ENCODE measurements around the gene SCAANT1.

SCAANT1 gene

DNA sequence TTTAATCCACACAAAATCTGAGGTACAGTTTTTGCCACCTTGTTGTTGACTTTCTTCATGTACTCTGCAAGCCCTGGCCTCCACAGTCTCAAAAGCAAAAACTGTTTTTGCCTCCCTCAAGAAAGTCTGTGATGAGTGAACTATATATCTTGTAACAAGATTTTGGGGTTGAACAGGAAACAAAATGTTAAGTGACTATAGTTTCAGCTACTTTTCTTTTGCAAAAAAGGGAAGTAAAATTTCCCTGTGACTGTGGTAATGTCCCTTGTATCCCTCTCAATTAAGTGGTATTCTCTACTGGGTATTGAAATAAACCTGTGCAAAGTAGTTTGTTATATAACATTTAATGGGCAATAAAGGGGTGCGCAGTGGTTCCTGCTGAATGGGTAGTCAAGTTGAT, 21.3 kb upstream of the SCAANT1 start:
- no peak for DNase-seq

DNA sequence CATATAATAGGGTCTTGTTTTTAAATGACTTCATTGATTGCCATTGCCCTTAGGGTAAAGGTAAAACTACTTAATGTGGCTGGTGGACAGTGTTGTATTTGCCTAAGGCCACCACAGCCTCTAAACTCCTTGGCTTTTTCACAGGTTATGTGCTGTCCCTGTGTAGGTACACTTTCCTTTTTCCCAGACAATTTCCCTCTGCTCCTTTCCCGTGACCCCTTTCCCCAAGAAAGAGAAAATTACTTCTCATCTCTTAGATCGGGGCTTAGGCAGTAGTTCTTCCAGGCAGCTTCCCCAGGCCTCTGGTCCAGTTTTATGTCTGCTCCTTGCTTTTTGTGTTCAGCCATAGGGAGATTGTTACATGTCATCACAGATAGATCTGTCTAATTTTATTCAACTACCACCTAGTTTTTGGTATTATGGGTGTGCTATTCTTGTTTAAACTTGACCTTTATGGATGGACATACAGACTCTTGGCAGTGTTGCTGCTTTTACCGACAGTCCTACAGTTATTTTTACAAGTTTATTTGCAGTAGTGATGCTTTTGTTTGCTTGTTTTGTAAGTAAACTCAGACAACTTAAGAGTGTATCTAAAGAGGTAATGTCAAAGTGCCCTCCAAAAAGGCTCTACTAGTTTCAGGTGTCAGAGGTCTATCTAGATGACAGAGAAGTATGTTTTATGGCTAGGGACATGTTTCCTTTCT, 20.5 kb upstream of the SCAANT1 start:
- DNase-seq = no peak

DNA sequence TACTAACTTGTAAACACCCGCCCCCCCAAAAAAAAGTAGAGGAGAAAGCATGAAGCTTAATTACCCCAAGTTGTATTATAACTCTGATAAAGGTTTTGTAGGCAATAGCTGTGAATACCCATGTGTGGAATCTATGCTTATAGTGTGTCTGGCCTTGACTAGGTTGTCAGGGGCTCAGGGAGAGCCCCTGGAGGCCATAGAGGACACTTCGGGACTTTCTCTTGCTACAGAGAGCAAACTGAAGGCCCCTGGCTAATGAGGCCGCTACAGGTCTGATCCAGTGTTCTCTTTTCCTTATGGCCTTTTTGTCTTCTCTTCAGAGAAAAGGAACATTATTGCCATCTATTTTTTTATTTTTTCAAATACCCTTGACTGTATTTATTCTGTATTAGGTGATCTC, 19.1 kb upstream of the SCAANT1 start:
- no peak for DNase-seq

DNA sequence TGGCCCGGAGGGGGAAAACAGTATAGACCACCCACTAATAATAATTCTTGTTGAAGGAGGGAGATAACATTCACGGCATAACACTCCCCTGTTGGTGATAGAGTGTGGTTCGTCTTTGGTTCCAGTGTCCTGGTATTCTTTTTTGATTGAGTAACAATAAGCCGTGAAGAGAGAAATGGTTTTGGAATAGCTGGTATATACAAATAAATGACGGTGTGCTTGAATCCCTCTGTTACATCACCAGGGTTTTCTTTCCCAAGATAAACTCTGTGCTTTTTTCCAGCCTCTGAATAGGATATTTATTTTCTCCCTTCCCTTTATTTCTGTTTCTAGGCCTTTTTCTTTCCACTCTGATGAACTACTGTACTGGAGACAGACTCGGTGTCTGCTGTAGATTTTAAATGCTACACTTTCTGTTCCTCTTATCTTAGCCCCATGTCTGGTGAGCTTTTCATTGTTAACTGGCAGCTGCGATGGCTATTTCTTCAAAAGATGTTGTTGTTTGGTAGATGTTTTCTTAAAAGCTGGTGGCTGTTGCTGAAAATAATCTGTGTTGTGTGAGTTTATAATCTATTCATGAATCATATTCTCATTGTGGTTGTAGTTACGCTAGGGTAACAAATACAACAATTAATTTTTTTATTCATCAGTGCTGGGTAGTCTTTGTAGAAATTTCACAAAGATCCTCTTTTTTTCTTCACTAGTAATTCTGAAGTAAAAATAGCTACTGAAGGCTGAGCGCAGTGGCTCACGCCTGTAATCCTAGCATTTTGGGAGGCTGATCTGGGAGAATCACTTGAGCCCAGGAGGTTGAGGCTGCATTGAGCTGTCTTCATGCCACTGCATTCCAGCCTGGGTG, 15.5 kb upstream of the SCAANT1 start:
- DNase-seq = peak; percentile 51

DNA sequence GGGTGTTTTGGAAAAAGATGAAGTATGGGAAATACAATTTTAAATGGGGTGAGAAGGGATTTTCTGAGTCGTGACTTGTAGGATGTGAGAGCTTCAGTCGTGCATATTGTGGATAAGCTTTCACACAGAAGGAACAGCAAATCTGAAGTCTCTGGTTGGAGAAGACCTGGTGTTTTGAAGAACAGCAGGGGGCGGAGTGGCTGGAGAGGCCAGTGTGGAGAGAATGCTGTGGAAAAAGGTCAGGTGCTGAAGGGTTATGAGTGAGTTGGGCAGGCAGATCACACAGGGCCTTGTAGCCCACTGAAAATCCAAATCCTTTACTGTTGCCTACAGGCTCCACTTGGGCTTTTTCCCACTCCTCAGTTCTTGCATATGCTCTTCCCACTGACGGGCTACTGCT, 14.1 kb upstream of the SCAANT1 start:
- DNase-seq = no peak

DNA sequence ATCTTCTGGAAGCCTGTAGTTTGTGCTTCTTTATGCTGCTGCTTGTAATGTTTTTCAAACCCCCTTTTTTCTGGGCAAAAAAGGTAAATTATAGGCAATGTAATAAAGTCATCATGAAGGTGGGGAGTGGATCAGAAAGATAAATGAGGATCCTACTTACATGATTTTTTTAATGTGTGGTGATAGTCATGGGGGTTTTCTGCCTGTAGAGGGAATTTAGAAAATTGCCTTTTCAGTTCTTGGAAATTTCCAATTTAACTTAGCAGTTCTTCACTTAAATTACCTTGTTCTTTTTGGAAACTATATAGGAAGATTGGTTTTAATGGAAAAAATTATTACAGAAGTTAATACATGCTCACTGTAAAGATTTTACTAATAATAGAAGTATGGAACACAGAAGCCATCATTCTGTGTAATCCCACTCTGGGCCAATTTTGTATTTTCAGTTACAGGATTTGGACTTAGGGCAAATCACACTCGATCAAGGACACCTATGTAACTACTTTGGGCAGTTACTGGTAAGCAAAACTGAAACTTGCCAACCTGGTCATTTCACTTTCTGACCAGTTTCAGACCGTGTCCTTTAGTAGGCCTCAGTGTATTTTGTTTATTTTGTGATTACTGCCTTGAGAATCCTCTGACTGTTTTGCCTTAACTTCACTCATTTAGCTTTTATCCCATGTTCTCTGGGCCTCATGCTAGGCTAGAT, 10.5 kb upstream of the SCAANT1 start:
- DNase-seq = no peak

DNA sequence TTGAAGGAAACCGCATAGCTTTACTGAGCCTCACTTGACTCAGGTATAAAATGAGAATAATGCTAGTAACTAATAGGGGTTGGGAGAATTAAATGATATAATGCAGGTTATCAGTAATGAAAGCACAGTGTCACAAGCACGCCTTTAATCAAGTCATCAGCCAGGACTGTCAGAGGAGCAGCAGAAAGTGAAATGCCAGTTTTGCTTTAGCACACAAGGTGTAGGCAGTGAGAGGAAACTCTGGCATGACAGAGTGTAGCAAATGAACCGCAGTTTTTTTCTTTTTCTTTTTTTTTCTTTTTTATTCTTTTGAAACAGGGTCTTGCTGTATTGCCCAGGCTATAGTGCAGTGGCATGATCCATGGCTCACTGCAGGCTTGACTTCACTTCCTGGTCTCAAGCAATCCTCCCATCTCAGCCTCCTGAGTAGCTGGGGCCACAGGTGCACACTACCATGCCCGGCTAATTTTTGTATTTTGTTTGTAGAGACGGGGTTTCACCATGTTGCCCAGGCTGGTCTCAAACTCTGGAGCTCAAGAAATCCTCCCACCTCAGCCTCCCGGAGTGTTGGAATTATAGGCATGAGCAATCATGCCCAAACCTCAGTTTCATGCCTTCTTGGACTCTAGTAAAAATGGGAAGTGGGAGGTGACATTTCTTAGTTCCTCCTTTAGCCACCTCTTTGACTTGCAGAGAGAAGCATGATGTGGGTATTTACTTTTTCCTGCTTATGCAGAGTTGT, 9.7 kb upstream of the SCAANT1 start:
- no peak for DNase-seq

DNA sequence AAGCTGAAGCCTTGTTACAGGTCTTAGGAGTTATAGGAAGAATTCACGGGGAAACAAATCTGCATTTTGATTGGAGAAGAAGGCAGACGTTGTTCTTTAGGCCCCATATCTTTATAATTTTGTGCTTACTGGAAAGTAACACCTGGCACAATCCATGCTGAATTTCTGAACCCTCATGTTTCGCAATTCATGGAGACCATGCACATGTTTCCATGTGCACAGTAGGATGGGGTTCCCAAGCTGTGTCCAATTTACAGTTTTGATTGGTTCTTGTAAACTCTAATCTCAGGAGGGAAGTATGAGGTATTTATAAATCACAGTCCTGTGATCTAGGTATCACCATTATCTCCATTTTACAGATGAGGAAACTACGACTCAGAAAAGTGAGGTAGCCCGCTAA, 7.8 kb upstream of the SCAANT1 start:
- DNase-seq = no peak

DNA sequence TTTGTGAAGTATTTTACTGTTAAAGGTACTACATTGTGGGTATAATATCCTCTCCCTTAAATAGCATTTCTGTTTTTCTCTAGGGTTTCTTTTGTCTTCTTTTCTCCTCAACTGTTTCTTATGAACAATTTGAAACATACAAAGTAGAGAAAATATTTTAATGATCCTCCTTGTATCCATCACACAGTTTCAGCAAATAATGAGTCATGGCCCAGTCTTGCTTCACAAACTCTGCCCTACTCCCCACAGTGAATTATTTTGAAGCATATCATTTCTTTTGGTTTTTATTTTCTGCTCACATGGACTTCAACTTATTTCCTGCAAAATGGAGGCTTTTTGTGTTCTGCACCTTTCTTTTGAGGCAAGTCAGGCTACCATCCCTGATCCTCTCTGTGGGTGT, 6.1 kb upstream of the SCAANT1 start:
- DNase-seq = no peak

DNA sequence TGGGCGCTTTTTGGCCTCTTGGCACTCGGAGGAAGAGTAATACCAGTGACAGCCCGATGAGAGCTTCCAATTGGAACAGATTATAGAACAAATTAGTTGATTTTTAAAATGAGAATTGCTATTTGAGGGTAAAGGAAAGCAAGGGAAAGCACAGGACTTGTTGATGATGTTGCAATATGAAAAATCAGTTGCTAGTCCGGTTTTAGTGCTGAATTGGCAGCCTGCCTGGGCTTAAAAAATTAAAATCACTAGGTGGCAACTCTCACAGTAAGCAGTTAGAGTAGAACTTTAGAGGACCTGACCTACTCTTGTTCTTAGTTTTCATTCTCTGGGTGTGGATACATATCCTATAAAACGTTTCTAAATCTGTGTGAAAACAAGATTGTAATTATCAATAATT, 2.1 kb upstream of the SCAANT1 start:
- DNase-seq = no peak

DNA sequence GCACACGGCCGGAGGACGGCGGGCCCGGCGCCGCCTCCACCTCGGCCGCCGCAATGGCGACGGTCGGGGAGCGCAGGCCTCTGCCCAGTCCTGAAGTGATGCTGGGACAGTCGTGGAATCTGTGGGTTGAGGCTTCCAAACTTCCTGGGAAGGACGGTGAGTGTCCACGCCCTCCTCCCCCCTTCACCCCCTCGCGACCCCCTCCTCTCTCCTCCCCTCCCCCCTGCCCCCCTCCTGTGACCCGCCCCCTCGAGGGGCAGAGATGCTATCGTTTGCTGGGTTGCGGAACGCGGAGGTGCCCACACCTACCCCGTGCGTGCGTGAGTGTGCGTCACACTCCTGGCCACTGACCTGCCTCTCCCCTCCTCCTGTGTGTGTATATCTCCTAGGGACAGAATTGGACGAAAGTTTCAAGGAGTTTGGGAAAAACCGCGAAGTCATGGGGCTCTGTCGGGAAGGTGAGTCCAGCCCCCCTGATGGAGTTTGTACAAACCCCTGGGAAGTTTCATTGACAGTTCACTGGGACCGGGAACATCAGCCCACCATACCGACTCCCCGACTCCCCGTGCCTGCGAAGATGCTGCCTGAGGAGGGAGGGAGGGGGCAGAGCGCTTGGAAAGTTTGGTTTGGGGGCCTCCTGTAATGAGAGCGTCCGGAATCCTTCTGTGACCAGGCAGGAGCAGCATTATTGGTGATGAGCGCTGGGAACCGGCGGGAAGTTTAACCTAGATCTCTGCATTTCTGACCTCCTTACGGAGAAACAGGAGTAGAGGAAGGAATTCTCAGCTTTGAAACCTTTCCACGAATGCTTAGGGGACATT, 795 bp upstream of the SCAANT1 start:
- DNase-seq = no peak

DNA sequence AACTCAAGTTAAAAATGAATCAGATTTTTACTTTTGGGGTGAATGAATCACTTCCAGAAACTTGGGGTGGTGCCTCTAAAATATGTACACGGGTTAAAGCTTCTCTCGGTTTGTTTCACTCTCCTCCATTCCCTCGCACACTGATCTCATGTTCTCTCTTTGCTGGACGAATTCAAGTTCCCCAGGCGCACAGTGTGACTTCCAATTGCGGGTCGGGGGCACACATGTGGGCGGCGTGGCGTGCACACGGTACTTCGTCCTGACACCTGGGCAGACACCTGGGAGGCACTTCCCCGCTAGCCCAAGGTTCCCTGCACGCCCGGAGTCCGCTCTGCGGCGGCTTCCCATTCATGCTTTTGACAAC, 692 bp downstream of the SCAANT1 start:
- DNase-seq = no peak

DNA sequence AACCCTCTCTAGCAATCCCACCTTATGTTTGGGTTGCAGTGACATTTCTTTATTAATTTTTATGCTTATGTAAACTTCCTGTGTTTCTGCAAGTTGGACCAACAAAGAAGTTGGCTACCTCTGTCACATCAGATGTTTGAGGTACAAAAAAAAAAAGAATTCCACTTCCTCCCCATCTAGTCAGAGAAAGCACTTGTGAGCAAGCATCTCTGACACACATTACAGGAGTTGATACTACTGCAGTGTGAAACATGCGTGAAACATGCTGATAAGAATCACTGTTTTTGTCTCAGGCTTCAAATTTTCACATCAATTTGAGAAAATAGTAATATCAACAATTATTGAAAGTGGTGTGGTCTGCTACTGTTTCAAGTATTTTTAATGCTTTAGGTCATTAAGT, 1.3 kb downstream of the SCAANT1 start:
- no peak for DNase-seq

DNA sequence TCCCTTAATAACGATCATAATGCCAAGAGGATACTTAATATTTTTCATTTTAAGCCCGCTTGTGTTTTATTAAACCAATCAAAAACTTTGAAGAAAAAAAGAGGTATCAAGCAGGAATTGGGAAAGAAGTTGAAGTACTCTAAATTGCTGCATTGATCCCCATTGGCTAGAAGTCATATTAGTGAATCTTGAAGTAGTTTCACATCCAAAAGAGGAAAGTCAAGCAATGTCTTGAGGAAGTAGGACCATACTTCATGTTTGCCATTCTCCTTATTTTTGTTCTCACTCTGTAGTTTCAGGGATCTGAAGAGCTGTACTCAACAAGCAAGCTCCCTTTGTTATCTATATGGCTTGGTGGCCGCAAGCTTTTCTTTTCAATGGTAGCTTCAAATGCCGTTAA, 2.2 kb downstream of the SCAANT1 start:
- no peak for DNase-seq

DNA sequence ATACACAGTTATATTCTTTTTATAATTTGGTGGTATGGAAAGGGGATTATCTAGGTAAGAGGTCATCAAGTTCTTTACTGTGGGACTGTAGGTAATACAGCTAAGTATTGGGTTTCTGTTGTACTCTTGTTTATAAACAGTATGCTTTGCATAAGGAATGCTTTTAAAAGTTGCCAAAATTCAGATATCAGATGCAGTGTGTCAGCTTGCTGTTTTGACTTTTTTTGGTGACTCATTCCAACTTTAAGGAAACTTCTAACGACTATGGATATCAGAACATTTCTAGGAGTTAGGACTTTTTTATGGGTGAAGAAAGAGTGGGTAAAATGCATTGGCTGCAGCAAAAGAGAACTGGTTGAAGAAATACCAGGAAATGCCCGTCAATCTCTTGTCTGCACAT, 2.8 kb downstream of the SCAANT1 start:
- DNase-seq = no peak

DNA sequence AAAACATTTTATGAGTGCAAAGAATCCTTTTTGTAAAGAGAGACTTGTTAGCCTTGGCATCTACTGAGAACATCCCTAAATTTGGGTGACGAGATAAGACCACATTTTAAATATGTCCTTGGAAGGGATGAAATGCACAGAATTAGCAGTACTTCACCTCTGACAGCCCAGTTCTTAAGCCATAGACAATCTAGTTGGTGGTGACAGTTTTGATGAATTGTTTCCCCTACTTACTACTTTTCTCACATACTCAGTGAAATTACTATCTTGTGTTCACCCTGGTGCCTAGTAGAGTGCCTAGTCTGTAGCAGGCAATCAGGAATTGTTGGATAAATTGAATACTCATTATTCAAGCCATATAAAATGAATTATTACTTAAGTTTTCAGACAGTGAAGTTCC, 3.4 kb downstream of the SCAANT1 start:
- no peak for DNase-seq

DNA sequence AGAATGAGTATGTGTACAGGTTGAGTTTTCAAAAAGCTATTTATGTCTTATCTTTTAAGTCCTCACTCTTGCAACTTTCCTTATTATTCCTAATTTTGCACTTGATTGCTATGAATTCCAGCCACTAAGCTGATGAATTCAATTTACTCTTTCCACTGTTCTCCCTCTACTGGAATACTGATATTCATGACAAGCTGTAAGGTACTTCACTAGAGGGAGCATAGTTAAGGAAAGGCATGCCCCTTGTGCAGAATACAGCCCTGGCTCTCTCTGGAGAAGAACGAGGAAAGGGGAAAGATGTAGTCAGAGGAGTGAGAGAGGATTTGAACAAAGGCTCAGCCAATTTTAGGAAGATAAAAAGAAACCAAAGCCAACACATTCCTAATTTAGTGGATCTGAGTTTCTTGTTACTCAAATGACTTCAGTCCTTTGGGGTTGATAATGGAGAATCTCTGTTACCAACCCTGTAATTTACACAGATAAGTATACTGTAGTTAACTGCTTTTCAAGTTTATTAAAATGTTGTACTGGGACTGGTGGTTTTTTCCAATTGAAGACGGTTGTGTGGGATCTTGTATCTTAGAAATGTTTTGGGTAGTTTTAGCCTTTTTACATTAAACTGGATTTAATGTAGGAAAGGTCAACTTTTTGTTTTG, 4.0 kb downstream of the SCAANT1 start:
- DNase-seq = no peak

DNA sequence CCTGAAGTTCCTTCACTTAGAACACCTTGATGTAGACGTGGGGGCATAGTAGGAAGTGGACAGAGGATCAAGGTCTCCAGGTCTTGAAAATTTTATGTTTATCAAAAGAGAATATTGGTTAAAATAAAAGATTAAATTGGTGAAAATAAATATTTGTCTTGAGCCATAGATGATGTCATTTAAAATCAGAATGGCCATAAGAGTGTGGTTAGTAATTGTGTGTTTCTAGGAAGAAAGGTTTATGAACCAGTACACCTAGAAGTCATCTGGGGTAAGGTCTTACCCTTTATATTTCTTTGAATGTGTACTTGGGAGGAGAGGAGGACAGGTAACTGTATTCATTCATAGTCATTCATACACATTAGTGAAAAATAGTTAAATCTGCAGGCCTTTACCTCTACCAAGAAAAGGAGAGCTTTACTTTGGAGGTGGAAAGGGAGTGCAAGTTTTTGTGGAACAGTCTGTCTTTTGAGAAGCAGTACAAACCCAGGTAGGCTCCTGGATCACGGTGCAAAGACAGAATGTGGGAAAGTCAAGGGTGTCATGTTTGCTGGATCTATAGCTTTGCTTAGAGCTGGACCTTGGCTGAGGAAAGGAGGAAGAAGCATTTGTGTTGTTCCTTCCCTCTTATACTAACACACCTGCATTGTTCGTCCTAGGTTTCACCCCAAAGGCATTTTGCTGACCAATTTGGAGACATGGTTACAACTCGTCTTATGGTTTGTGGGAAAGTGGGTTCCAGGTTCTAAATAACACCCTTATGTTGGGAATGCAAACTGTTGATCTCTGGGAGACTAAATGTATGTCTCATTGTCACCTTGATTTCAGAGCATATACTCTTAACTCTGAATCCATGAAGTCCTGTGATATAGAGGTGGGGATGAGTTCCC, 6.2 kb downstream of the SCAANT1 start:
- no peak for DNase-seq

DNA sequence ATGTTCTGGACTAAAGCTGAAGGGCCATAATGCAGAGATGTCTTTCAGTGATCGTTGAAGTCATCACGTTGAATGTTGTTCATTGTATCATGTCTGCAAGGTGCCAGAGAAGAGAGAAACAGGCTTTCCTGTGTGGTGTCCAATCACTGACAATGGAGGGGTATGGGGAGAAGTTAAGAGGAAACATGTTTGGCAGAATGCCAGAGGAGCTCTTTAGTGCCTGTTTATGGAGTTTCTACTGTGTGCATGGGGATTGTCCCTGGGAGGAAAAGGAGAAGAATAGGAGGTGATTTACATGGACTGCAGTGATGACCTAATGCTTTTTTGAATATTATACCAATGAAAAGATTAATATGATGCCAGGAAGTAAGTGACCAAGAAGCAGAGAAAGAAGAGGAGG, 11.7 kb downstream of the SCAANT1 start:
- peak; percentile 30 for DNase-seq

DNA sequence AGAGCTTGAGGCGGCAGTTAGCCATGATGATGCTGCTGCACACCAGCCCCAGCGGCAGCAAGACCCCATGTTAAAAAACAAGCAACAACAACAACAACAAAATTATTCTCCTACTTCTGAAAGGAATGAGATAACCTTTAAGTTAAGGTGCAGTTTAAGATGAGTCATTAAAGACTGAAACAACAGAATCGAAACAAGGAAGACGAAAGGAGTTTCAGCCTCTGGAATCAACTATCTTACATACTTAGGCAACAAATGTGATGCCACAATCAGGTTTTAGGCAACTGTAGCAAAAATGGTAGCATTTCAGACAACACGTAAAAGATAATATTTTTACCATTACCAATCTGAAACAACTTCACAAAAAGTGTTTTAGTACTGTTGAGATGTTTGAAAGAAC, 12.2 kb downstream of the SCAANT1 start:
- no peak for DNase-seq
